Type B pancreatic cell (in vitro differentiated cells): ENCODE results near the gene ATP6AP1. TPM values are rescaled to one million over a fixed set of nuclear protein-coding genes. Genes with fewer than 3 reads are reported as not detected.
A peak's percentile ranks its signal among the peaks of the same experiment; 100 is the strongest.

Experiments used
- DNase-seq: peaks from one replicate; pipeline ENCODE4 v3.0.0; 2021; ENCODE audit warnings: mixed read lengths; ENCODE audit not compliant: unreplicated experiment; ENCODE audit errors: extremely low spot score
- H3K27ac Mint-ChIP-seq: 2 replicates; pipeline ENCODE4 v1.8.0; 2021; ENCODE audit warnings: mild to moderate bottlenecking, mixed read lengths
- H3K27me3 Mint-ChIP-seq: 2 replicates; pipeline ENCODE4 v1.8.0; 2021; ENCODE audit warnings: mixed read lengths
- H3K36me3 Mint-ChIP-seq: 2 replicates; pipeline ENCODE4 v1.8.0; 2021; ENCODE audit warnings: mixed read lengths
- H3K4me1 Mint-ChIP-seq: one replicate; pipeline ENCODE4 v1.8.0; 2021; ENCODE audit warnings: mixed read lengths; ENCODE audit not compliant: unreplicated experiment
- H3K4me3 Mint-ChIP-seq: 2 replicates; pipeline ENCODE4 v1.8.0; 2021; ENCODE audit warnings: mild to moderate bottlenecking, mixed read lengths
- H3K9me3 Mint-ChIP-seq: 2 replicates; pipeline ENCODE4 v1.8.0; 2021; ENCODE audit warnings: mixed read lengths
- CTCF ChIP-seq: fragments of 200-600 bp; sonication (generic); conservative IDR thresholded peaks from 2 replicates; pipeline ENCODE4 v1.5.0; 2021; ENCODE audit warnings: antibody characterized with exemption, mild to moderate bottlenecking
- total RNA-seq: library from RNA; stranded (reverse); gene quantifications from 2 replicates; pipeline ENCODE4 v1.2.1, GENCODE V29; 2021; ENCODE audit warnings: low replicate concordance

The ATP6AP1 gene
- total RNA-seq, 1 donor from 2014 or later = 105 TPM

- no peaks in the 10 kb centered on the region for H3K27me3 Mint-ChIP-seq
- no peaks in the 10 kb centered on the region for H3K9me3 Mint-ChIP-seq
- DNase-seq = no peak
- H3K36me3 Mint-ChIP-seq = peaks cover 3% of the 10 kb centered on the region
- peak overlapping the region; percentile 36 for H3K4me3 Mint-ChIP-seq
- no peak overlapping the region for H3K27ac Mint-ChIP-seq
- no peaks in the 10 kb centered on the region for H3K4me1 Mint-ChIP-seq
- TF ChIP-seq CTCF = no peak
These were observed 15.3 kb upstream of the ATP6AP1 start for GRCh38 chrX:154413142-154413541.

GRCh38 chrX:154417157-154417556, 11.3 kb upstream of the ATP6AP1 start:
- H3K36me3 Mint-ChIP-seq = peaks cover 6% of the 10 kb centered on the region
- no peak for TF ChIP-seq CTCF
- H3K27me3 Mint-ChIP-seq = no peaks in the 10 kb centered on the region
- H3K4me3 Mint-ChIP-seq = no peak overlapping the region
- H3K4me1 Mint-ChIP-seq = no peaks in the 10 kb centered on the region
- no peak overlapping the region for H3K27ac Mint-ChIP-seq
- H3K9me3 Mint-ChIP-seq = no peaks in the 10 kb centered on the region
- DNase-seq = no peak

- Mint-ChIP-seq H3K27me3 (no peaks in the 10 kb centered on the region), H3K36me3 (peaks cover 6% of the 10 kb centered on the region), H3K4me3 (no peak overlapping the region), H3K4me1 (no peaks in the 10 kb centered on the region), H3K9me3 (no peaks in the 10 kb centered on the region), H3K27ac (no peak overlapping the region)
- no peak for TF ChIP-seq CTCF
- no peak for DNase-seq
These were observed 9.3 kb upstream of the ATP6AP1 start for GRCh38 chrX:154419189-154419588.

GRCh38 chrX:154419688-154420401, 8.6 kb upstream of the ATP6AP1 start:
- no peak for TF ChIP-seq CTCF
- no peak overlapping the region for H3K4me3 Mint-ChIP-seq
- no peaks in the 10 kb centered on the region for H3K9me3 Mint-ChIP-seq
- no peaks in the 10 kb centered on the region for H3K4me1 Mint-ChIP-seq
- no peaks in the 10 kb centered on the region for H3K27me3 Mint-ChIP-seq
- H3K27ac Mint-ChIP-seq = no peak overlapping the region
- no peak for DNase-seq
- peaks cover 6% of the 10 kb centered on the region for H3K36me3 Mint-ChIP-seq

GRCh38 chrX:154420402-154420756, 8.1 kb upstream of the ATP6AP1 start:
- Mint-ChIP-seq H3K9me3 (no peaks in the 10 kb centered on the region), H3K4me3 (no peak overlapping the region), H3K4me1 (no peaks in the 10 kb centered on the region), H3K27me3 (no peaks in the 10 kb centered on the region), H3K27ac (no peak overlapping the region), H3K36me3 (peaks cover 3% of the 10 kb centered on the region)
- TF ChIP-seq CTCF = no peak
- DNase-seq = no peak
